Myocyte (in vitro differentiated cells): ENCODE data around the gene RWDD3. TPM values are rescaled to one million over a fixed set of nuclear protein-coding genes. Genes with fewer than 3 reads are reported as not detected.

Experiments
- DNase-seq: peaks from one replicate; pipeline ENCODE4 v3.0.0-alpha.2; 2012; ENCODE audit warnings: low read depth
- total RNA-seq: library from RNA; depleted of rRNA; stranded (reverse); fragments of >200 nt; gene quantifications from 2 replicates; pipeline ENCODE4 v1.2.3, GENCODE V29; 2014

The RWDD3 gene
- total RNA-seq, 1 donor from 2014 or later: 15.7 TPM

- no peak for DNase-seq
Measured at GRCh38 chr1:95229706-95230105, 4.3 kb upstream of the RWDD3 start.

DNA sequence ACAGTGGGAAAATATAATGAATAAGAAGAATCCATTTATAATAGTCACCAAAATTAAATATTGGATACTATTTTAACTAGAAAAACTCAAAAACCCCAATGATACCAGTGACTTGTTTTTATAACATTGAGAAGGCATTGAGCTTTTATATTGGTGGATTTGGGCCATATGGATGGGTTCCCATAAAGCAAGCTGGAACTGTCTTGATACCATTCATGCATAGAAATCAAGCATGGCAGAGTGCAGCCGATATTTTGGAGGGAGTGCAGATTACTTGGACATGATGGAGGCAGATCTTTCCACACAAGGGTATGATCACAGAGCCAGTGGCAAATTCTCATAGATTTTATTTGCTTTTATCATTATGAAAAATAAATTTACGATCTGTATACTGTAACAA, 3.8 kb upstream of the RWDD3 start:
- DNase-seq: no peak

GRCh38 chr1:95230768-95231191, 3.2 kb upstream of the RWDD3 start:
- no peak for DNase-seq

GRCh38 chr1:95232646-95233318, 1.2 kb upstream of the RWDD3 start:
- DNase-seq: peak; percentile 24

DNA sequence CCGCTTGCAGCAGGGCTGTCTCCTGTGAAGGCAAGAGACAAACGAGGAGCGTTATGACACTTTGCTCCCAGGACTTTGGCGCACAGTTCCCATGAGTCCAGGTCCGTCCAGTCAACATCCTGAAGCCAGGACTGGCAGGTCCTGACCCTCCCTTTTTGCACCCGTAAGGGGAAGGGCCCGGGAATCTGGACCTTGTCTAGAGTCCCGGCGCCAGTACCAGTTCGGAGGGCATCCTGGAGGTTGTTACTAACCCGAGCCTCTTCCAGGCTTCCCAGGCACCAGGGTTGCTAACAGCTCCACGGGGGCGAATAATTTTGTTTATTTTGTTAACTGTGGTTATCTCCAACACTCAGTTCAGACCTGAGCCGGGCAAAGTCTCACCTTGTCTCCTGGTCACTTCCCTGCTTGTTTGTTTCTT, 682 bp upstream of the RWDD3 start:
- DNase-seq: peak; percentile 38

- DNase-seq: peak; percentile 37
Measured at GRCh38 chr1:95236784-95237575, 3.0 kb downstream of the RWDD3 start.

- DNase-seq: no peak
Measured at GRCh38 chr1:95237981-95238703, 4.1 kb downstream of the RWDD3 start.

DNA sequence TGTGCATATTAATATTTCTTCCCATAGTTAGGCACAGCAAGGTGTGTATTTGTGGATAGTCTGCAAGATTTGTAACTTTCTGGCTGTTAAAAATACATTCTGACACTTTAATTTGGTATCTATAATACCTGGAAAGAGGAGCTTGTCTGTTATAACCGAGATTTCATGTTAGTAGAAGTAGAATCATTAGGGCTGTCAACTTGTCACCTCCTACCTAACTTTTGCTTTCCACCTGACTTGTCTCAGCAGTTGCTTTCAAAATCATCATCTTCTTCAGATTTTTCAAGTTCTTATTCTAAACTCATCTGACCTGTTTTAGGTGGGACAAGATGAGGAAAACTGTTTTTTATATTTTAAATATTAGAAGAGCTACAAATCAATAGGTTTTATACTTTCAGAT, 11.0 kb downstream of the RWDD3 start:
- no peak for DNase-seq

DNA sequence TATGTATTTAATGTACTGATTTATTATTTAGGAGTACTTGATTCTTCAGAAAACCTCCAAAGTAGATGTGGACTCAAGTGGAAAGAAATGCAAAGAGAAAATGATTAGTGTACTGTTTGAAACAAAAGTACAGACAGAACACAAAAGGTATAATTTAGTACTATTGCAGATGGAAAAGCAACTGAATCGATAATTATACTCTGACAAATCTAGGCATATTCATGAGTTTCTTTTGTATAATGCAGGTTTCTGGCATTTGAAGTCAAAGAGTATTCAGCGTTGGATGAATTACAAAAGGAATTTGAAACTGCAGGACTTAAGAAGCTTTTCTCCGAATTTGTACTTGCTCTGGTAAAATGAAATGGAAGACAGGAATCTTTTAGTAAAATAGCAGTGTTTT, 12.5 kb downstream of the RWDD3 start:
- DNase-seq: no peak

- peak; percentile 82 for DNase-seq
Measured at GRCh38 chr1:95247607-95248006, 13.6 kb downstream of the RWDD3 start.

GRCh38 chr1:95249916-95250315, 15.9 kb downstream of the RWDD3 start:
- DNase-seq: no peak

DNA sequence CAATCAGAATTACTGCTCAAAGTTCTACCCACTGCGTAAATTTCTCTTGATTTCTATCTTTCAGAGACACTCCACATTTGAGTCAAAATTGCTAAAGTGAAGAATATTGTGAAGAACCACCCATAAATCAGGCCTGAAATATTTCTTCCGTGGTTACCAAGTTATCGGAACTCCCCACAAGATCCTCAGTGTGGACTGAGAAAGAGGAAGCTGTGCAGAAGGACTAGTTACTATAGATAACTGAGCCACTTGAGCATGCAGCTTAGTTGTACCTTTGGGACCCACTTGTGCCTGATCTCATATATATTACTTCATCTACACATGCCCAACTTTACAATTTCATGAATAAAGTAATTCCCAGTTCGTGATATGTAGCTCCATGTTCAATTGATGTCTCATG, 18.4 kb downstream of the RWDD3 start:
- DNase-seq: no peak

GRCh38 chr1:95254959-95255358, 20.9 kb downstream of the RWDD3 start:
- no peak for DNase-seq

GRCh38 chr1:95255826-95256225, 21.8 kb downstream of the RWDD3 start:
- DNase-seq: no peak

- no peak for DNase-seq
Measured at GRCh38 chr1:95257758-95258157, 23.7 kb downstream of the RWDD3 start.

DNA sequence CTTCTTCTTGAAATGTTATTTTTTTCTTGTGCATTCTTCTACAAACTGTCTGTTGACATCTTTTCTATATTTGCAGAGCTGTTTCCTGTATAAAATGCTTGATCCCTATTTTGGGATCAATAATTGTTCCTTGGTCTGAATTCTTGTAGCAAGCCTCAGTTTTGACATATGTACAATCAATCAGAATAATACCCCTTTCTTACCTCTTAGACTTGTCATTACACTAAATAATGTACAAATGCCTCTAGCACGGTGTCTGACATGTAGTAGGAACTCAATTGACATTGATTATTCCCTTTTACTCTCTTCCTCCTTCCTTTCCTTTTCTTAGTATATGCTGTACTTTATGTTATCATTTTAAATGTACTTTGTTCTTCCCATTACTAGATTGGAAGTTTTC, 25.2 kb downstream of the RWDD3 start:
- no peak for DNase-seq

DNA sequence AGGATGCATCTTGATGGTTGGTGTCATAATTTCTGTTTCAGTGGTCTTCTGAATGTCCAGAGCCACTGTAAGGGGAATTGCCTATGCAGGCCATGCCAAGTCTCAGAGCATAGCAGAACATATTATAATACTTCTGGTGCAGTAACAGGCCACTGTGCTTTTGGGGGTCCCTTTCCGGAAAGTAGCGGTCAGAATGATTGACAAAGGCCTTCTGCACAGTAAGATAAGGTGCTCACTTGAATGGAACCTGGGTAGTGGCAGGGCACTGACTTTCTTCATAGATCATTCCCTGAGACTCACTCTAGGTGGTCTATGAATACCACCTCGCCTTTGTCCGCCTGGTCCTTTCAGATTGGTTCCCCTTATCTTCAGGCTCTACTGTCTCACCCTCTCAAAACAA, 28.9 kb downstream of the RWDD3 start:
- DNase-seq: no peak

DNA sequence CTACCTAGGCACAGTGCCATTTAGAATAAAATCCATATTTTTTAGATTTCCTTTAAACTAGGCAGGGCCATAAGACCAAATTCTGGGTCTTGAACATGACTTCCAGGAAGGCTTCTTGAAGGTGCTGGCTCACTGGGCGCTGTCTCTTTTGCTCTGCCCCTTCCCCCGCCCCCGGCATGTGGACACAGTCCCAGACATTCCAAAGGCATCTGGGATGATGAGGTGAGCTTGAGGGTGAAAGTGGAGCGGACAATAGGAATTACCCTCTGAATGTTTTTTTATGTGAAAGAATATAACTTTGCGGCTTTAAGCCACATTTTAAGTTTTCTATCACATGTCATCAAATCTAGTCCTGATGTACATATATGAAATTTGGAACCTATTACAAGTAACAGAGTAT, 29.4 kb downstream of the RWDD3 start:
- DNase-seq: no peak

- no peak for DNase-seq
Measured at GRCh38 chr1:95265106-95265505, 31.1 kb downstream of the RWDD3 start.

- no peak for DNase-seq
Measured at GRCh38 chr1:95276429-95276828, 42.4 kb downstream of the RWDD3 start.

GRCh38 chr1:95278173-95279006, 44.4 kb downstream of the RWDD3 start:
- DNase-seq: no peak
